Kidney (tissue), 14 donors: ENCODE measurements around the gene MFRP. TPM values are rescaled to one million over a fixed set of nuclear protein-coding genes. Genes with fewer than 3 reads are reported as not detected.

ENCODE experiments used
- DNase-seq, 5 donors: peaks; one replicate each; pipeline ENCODE4 v3.0.0-alpha.2; 2013 to 2020
- FAIRE-seq: peaks from 2 replicates; lab custom pipeline; 2012; peaks lifted over from hg19 to GRCh38; lab: Jason Lieb, UNC
- H3K27ac ChIP-seq, 2 donors: one replicate each; pipeline ENCODE4 v1.7.0; 2013; ENCODE audit warnings: low read depth in 2 of 2, low read length in 2 of 2, inconsistent platforms in 1 of 2
- H3K27me3 ChIP-seq: one replicate; pipeline ENCODE4 v1.7.1; 2013; ENCODE audit warnings: low read length, inconsistent platforms; ENCODE audit not compliant: control insufficient read depth, insufficient read depth
- H3K36me3 ChIP-seq, 3 donors: one replicate each; pipeline versions ENCODE4 v1.7.0 to v1.7.1; 2013; ENCODE audit warnings: low read length in 3 of 3, control low read depth in 1 of 3, inconsistent platforms in 1 of 3; ENCODE audit not compliant: insufficient read depth in 3 of 3, control insufficient read depth in 2 of 3
- H3K4me1 ChIP-seq, 3 donors: one replicate each; pipeline versions ENCODE4 v1.7.0 to v1.7.1; 2013; ENCODE audit warnings: low read length in 3 of 3, inconsistent platforms in 1 of 3, low read depth in 1 of 3; ENCODE audit not compliant: control insufficient read depth in 2 of 3, insufficient read depth in 2 of 3
- H3K4me3 ChIP-seq, 3 donors: one replicate each; pipeline versions ENCODE4 v1.7.0 to v1.8.1; 2013; ENCODE audit warnings: low read length in 3 of 3, control low read depth in 1 of 3, inconsistent platforms in 1 of 3
- H3K9ac ChIP-seq, 3 donors: one replicate each; pipeline versions ENCODE4 v1.7.0 to v1.7.1; 2013; ENCODE audit warnings: low read length in 3 of 3, control low read depth in 1 of 3, inconsistent platforms in 1 of 3
- H3K9me3 ChIP-seq, 3 donors: one replicate each; pipeline versions ENCODE4 v1.7.0 to v1.7.1; 2013; ENCODE audit warnings: low read length in 3 of 3, control low read depth in 1 of 3, inconsistent platforms in 1 of 3; ENCODE audit not compliant: control insufficient read depth in 2 of 3, insufficient read depth in 1 of 3
- CTCF ChIP-seq: IDR thresholded peaks from 3 replicates; pipeline ENCODE4 v1.5.1; 2012; ENCODE audit warnings: mild to moderate bottlenecking, moderate library complexity, borderline replicate concordance; ENCODE audit not compliant: insufficient read depth; ENCODE audit errors: extremely low read depth
- intact Hi-C: fragments of 100-400 bp; cut with DNase I; formaldehyde crosslinking; loops from one replicate; pipeline ENCODE4 v1.11.1; 2022
- polyA plus RNA-seq: library from polyadenylated mRNA; stranded (reverse); fragments of 350-450 nt; fragmentation: Illumina TruSeq; extraction: RNeasy Lipid Tissue Mini Kit (QIAGEN cat#74804); gene quantifications from one replicate; pipeline ENCODE4 v1.2.3, GENCODE V29; 2014; ENCODE audit warnings: low read depth, low replicate concordance; ENCODE audit not compliant: insufficient read depth
- total RNA-seq: library from RNA; stranded (reverse); fragmentation: NEBNext Ultra II Directional; extraction: Animal tissue kit (Norgen Biotek cat#: 25700); gene quantifications from one replicate; pipeline ENCODE4 v1.2.1, GENCODE V29; 2021
- donor health status: control.
- donor health status: control.
- donor health status: control.
- donor health status: control.
- donor health status: control.
- donor health status: DM: yes; HTN: yes; CAD: no.
- donor health status: Normal renal cell carcinoma (clear cell type).

Gene MFRP
- total and polyA plus RNA-seq, 2 donors from 2014 or later = not detected

GRCh38 chr11:119318240-119319135 is 28.0 kb downstream of the MFRP start:
- intact Hi-C loops = no loop called here
- no peak overlapping the region for H3K4me3 ChIP-seq
- H3K9me3 ChIP-seq = no peaks in the 10 kb centered on the region
- H3K4me1 ChIP-seq = peaks cover 0 to 28% (median 9%) of the 10 kb centered on the region in 3 donors
- no peaks in the 10 kb centered on the region for H3K27me3 ChIP-seq
- peak in 1 of 5 donors; percentile 67 for DNase-seq
- H3K9ac ChIP-seq = no peak overlapping the region
- no peak for TF ChIP-seq CTCF
- peak overlapping the region; percentile 57 to 78 for H3K27ac ChIP-seq
- H3K36me3 ChIP-seq = no peaks in the 10 kb centered on the region
- FAIRE-seq = no peak

DNA sequence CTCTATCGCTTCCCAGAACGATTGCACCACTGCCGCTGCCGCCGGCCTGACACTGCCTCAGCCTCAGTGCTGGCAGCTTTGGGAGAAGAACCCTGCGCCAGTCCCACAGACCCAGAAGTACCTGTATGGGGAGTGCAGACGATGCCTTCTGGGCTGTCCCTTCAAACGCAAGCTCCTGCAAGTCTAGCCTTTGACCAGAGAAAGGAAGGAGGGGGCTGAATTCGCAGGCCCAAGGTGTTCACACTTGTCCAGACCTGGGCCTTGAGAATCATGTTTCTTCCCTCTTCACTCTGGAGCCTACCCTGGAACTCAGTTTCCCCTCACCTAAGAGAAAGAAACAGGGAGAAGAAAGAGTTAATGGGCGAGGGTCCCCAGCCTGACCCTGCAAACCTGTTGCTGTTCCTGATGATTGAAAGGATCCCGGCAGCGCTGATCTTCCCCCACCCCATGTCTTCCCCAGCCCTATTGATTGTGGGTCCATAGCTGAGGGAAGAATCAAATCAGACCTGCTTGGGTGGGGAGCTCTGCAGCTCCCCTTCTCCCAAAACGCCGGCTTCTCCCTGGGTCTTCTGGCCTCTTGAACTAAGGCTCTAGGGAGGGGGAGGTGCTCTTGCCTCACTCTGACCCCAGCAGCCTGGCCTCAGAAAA is 28.8 kb downstream of the MFRP start:
- Histone ChIP-seq H3K27ac (peak overlapping the region; percentile 13 to 41), H3K4me1 (peaks cover 0 to 28% (median 9%) of the 10 kb centered on the region in 3 donors), H3K9ac (no peak overlapping the region), H3K9me3 (no peaks in the 10 kb centered on the region), H3K27me3 (no peaks in the 10 kb centered on the region), H3K36me3 (no peaks in the 10 kb centered on the region), H3K4me3 (no peak overlapping the region)
- FAIRE-seq (no peak), DNase-seq (no peak)
- no peak for TF ChIP-seq CTCF
- intact Hi-C loops = no loop called here

GRCh38 chr11:119316729-119317591 is 29.5 kb downstream of the MFRP start, which contains the start of gene MCAM:
MCAM (minus strand) TSS chr11:119317130; CDS start chr11:119317101, 29 bp downstream.
- peak; percentile 67 to 88 (median 84) for DNase-seq
- Histone ChIP-seq H3K9me3 (no peaks in the 10 kb centered on the region), H3K4me3 (peak within 1 kb of the TSS in 2 of 3 donors; percentile 33 to 57), H3K27ac (peak within 1 kb of the TSS; percentile 41 to 71), H3K36me3 (no peaks in the 10 kb centered on the region), H3K9ac (peak within 1 kb of the TSS in 1 of 3 donors; percentile 58), H3K4me1 (peaks cover 0 to 28% (median 9%) of the 10 kb centered on the region in 3 donors), H3K27me3 (no peaks in the 10 kb centered on the region)
- no peak for TF ChIP-seq CTCF
- FAIRE-seq = no peak
- intact Hi-C loops = no loop called here
